Chondrocyte (in vitro differentiated cells): ENCODE measurements around the gene SKAP1. TPM values are rescaled to one million over a fixed set of nuclear protein-coding genes. Genes with fewer than 3 reads are reported as not detected.

Source experiments
- DNase-seq: peaks from one replicate; pipeline ENCODE4 v3.0.0; 2021; ENCODE audit warnings: mixed read lengths, low spot score
- H3K27ac Mint-ChIP-seq: one replicate; pipeline ENCODE4 v1.8.0; 2021; ENCODE audit warnings: mild to moderate bottlenecking, moderate library complexity, mixed read lengths; ENCODE audit not compliant: unreplicated experiment
- H3K27me3 Mint-ChIP-seq: 2 replicates; pipeline ENCODE4 v1.8.0; 2021; ENCODE audit warnings: low read depth, mixed read lengths
- H3K36me3 Mint-ChIP-seq: 2 replicates; pipeline ENCODE4 v1.8.0; 2021; ENCODE audit warnings: low read depth, mixed read lengths
- H3K4me1 Mint-ChIP-seq: 2 replicates; pipeline ENCODE4 v1.8.0; 2021; ENCODE audit warnings: low read depth, mild to moderate bottlenecking, mixed read lengths
- H3K4me3 Mint-ChIP-seq: one replicate; pipeline ENCODE4 v1.8.0; 2021; ENCODE audit warnings: mild to moderate bottlenecking, moderate library complexity, mixed read lengths; ENCODE audit not compliant: unreplicated experiment
- H3K9me3 Mint-ChIP-seq: 2 replicates; pipeline ENCODE4 v1.8.0; 2021; ENCODE audit warnings: low read depth, mixed read lengths
- CTCF ChIP-seq: fragments of 200-600 bp; sonication (generic); IDR thresholded peaks from 2 replicates; pipeline ENCODE4 v1.5.0; 2021; ENCODE audit warnings: antibody characterized with exemption, mild to moderate bottlenecking, moderate library complexity
- total RNA-seq: library from RNA; stranded (reverse); gene quantifications from 3 replicates; pipeline ENCODE4 v1.2.1, GENCODE V29; 2021

Gene SKAP1
- total RNA-seq, 1 donor from 2014 or later, result not detected

GRCh38 chr17:48231995-48232959 is 197.7 kb downstream of the SKAP1 start:
- peaks cover 63% of the 10 kb centered on the region for H3K27me3 Mint-ChIP-seq
- no peak overlapping the region for H3K27ac Mint-ChIP-seq
- no peak for DNase-seq
- H3K9me3 Mint-ChIP-seq, result no peaks in the 10 kb centered on the region
- no peak for TF ChIP-seq CTCF
- no peak overlapping the region for H3K4me3 Mint-ChIP-seq
- H3K36me3 Mint-ChIP-seq, result no peaks in the 10 kb centered on the region
- H3K4me1 Mint-ChIP-seq, result no peaks in the 10 kb centered on the region

- Mint-ChIP-seq H3K36me3 (no peaks in the 10 kb centered on the region), H3K9me3 (no peaks in the 10 kb centered on the region), H3K27me3 (peaks cover 72% of the 10 kb centered on the region), H3K27ac (no peak overlapping the region), H3K4me3 (no peak overlapping the region), H3K4me1 (no peaks in the 10 kb centered on the region)
- no peak for TF ChIP-seq CTCF
- DNase-seq, result no peak
Measured at GRCh38 chr17:48229936-48230335, 200.1 kb downstream of the SKAP1 start.

- H3K27ac Mint-ChIP-seq, result no peak overlapping the region
- no peak overlapping the region for H3K4me3 Mint-ChIP-seq
- no peak for DNase-seq
- no peaks in the 10 kb centered on the region for H3K4me1 Mint-ChIP-seq
- H3K9me3 Mint-ChIP-seq, result no peaks in the 10 kb centered on the region
- no peak for TF ChIP-seq CTCF
- H3K27me3 Mint-ChIP-seq, result peaks cover 70% of the 10 kb centered on the region
- H3K36me3 Mint-ChIP-seq, result no peaks in the 10 kb centered on the region
Measured at GRCh38 chr17:48228720-48229119, 201.3 kb downstream of the SKAP1 start.

GRCh38 chr17:48225725-48226567 is 204.1 kb downstream of the SKAP1 start:
- H3K27ac Mint-ChIP-seq, result no peak overlapping the region
- no peaks in the 10 kb centered on the region for H3K36me3 Mint-ChIP-seq
- H3K4me1 Mint-ChIP-seq, result no peaks in the 10 kb centered on the region
- no peak for DNase-seq
- no peak for TF ChIP-seq CTCF
- H3K4me3 Mint-ChIP-seq, result no peak overlapping the region
- H3K27me3 Mint-ChIP-seq, result peaks cover 64% of the 10 kb centered on the region
- no peaks in the 10 kb centered on the region for H3K9me3 Mint-ChIP-seq

GRCh38 chr17:48223945-48224344 is 206.1 kb downstream of the SKAP1 start:
- Mint-ChIP-seq H3K9me3 (no peaks in the 10 kb centered on the region), H3K36me3 (no peaks in the 10 kb centered on the region), H3K27me3 (peaks cover 70% of the 10 kb centered on the region), H3K4me3 (no peak overlapping the region), H3K27ac (no peak overlapping the region), H3K4me1 (no peaks in the 10 kb centered on the region)
- no peak for DNase-seq
- no peak for TF ChIP-seq CTCF
